HCT116 (cell line): Measurements from ENCODE around the gene ETV5. TPM values are rescaled to one million over a fixed set of nuclear protein-coding genes. Genes with fewer than 3 reads are reported as not detected.

ENCODE experiments used
- ATAC-seq: fragments of 200-7000 bp; cut with Tn5 transposase; 2 replicates; pipeline ENCODE4 v1.9.1; 2020; ENCODE audit warnings: mild to moderate bottlenecking, moderate library complexity
- BruUV-seq: library from RNA; stranded (reverse); fragments of 400-500 nt; replicated peaks from 2 replicates; lab custom pipeline; 2021; lab: Mats Ljungman, UMichigan
- CTCF ChIA-PET: fragments of 300-600 bp; sonication (Branson Sonifier 250); formaldehyde crosslinking; loops from one replicate; lab custom pipeline; 2021; ENCODE audit warnings: antibody characterized with exemption; lab: Charles Lee
- POLR2A ChIA-PET: fragments of 300-600, 350-600 bp; sonication (Branson Sonifier 250); formaldehyde crosslinking; loops from one replicate; lab custom pipeline; 2021; ENCODE audit warnings: antibody characterized with exemption; lab: Charles Lee
- RAD21 ChIA-PET, 2 experiments: fragments of 300-600 bp; sonication (Branson Sonifier 250); formaldehyde crosslinking; loops; one replicate each; lab custom pipeline; 2023; ENCODE audit warnings: low total read pairs in 2 of 2; ENCODE audit not compliant: uncharacterized antibody in 2 of 2, unreplicated experiment in 2 of 2, low non-redundant PET in 1 of 2; lab: Charles Lee
- DNase-seq: peaks from one replicate; pipeline ENCODE4 v3.0.0-alpha.2; 2010; ENCODE audit warnings: low read depth, low spot score
- H2AFZ ChIP-seq: fragments of 200-600 bp; shearing (Covaris generic), sonication (generic); 2 replicates; pipeline ENCODE4 v1.6.1; 2017; ENCODE audit warnings: low read depth, mixed run types, mixed read lengths, antibody characterized with exemption, low read length; ENCODE audit not compliant: poor library complexity, severe bottlenecking
- H3K27ac ChIP-seq: 2 replicates; pipeline ENCODE4 v1.5.1; 2012; ENCODE audit warnings: low read depth, low read length
- H3K27me3 ChIP-seq: fragments of 200-600 bp; sonication (generic); 2 replicates; pipeline ENCODE4 v1.6.1; 2016; ENCODE audit warnings: mixed run types, low read length, mixed read lengths; ENCODE audit not compliant: insufficient read depth
- H3K36me3 ChIP-seq, 2 experiments: fragments of 200-500 bp in 1 of 2; fragments of 200-600 bp in 1 of 2; sonication (Bioruptor generic) in 1 of 2; sonication (generic) in 1 of 2; 2 replicates each; pipeline versions ENCODE4 v1.5.1 to v1.6.1; 2014 to 2016; ENCODE audit warnings: low read length in 2 of 2, inconsistent platforms in 1 of 2, mixed read lengths in 1 of 2, mixed run types in 1 of 2; ENCODE audit not compliant: insufficient read depth in 2 of 2, control insufficient read depth in 1 of 2
- H3K4me1 ChIP-seq, 2 experiments: fragments of 200-600 bp in 1 of 2; sonication (generic) in 1 of 2; 2 replicates each; pipeline versions ENCODE4 v1.5.1 to v1.6.1; 2012 to 2017; ENCODE audit warnings: low read length in 2 of 2, inconsistent platforms in 1 of 2, mild to moderate bottlenecking in 1 of 2, mixed read lengths in 1 of 2, mixed run types in 1 of 2, moderate library complexity in 1 of 2; ENCODE audit not compliant: insufficient read depth in 2 of 2, control insufficient read depth in 1 of 2
- H3K4me2 ChIP-seq: fragments of 200-600 bp; sonication (generic); 2 replicates; pipeline ENCODE4 v1.6.1; 2017; ENCODE audit warnings: mixed run types, low read length, mixed read lengths
- H3K4me3 ChIP-seq, 2 experiments: fragments of 200-600 bp in 1 of 2; sonication (generic) in 1 of 2; replicated peaks in 1 of 2; 2 replicates each; pipeline ENCODE4 v1.5.1; 2011 to 2016; ENCODE audit warnings: low read length in 2 of 2, control low read depth in 1 of 2, low read depth in 1 of 2, mild to moderate bottlenecking in 1 of 2, mixed read lengths in 1 of 2, mixed run types in 1 of 2
- H3K79me2 ChIP-seq: fragments of 200-600 bp; sonication (generic); 2 replicates; pipeline ENCODE4 v1.6.1; 2017; ENCODE audit warnings: mild to moderate bottlenecking, mixed run types, low read length, moderate library complexity, mixed read lengths; ENCODE audit not compliant: insufficient read depth
- H3K9ac ChIP-seq: fragments of 200-600 bp; sonication (generic); 2 replicates; pipeline ENCODE4 v1.6.1; 2016; ENCODE audit warnings: low read length, mixed read lengths
- H3K9me2 ChIP-seq: fragments of 200-600 bp; sonication (generic), shearing (Covaris generic); 2 replicates; pipeline ENCODE4 v1.6.1; 2017; ENCODE audit warnings: mixed run types, mild to moderate bottlenecking, moderate library complexity; ENCODE audit not compliant: insufficient read depth
- H3K9me3 ChIP-seq, 2 experiments: fragments of 200-500 bp in 1 of 2; fragments of 200-600 bp in 1 of 2; sonication (Bioruptor generic) in 1 of 2; sonication (generic) in 1 of 2; 2 replicates each; pipeline ENCODE4 v1.6.1; 2014 to 2017; ENCODE audit warnings: low read length in 2 of 2, mixed read lengths in 2 of 2, inconsistent platforms in 1 of 2, low read depth in 1 of 2, mild to moderate bottlenecking in 1 of 2, mixed run types in 1 of 2, moderate library complexity in 1 of 2; ENCODE audit not compliant: control insufficient read depth in 1 of 2, insufficient read depth in 1 of 2
- H4K20me1 ChIP-seq: fragments of 200-600 bp; sonication (generic), shearing (Covaris generic); 2 replicates; pipeline ENCODE4 v1.6.1; 2017; ENCODE audit warnings: mixed run types, mild to moderate bottlenecking, moderate library complexity; ENCODE audit not compliant: insufficient read depth
- CBX3 ChIP-seq: IDR thresholded peaks from 2 replicates; pipeline ENCODE4 v1.6.1; 2012; ENCODE audit warnings: low read depth
- CEBPB ChIP-seq: IDR thresholded peaks from 2 replicates; pipeline ENCODE4 v1.6.1; 2012; ENCODE audit warnings: low read depth
- EZH2 ChIP-seq: fragments of 200-600 bp; sonication (generic); IDR thresholded peaks from 2 replicates; pipeline ENCODE4 v1.6.1; 2017; ENCODE audit warnings: antibody characterized with exemption, mixed run types
- FOSL1 ChIP-seq: IDR thresholded peaks from 2 replicates; pipeline ENCODE4 v1.6.1; 2012; ENCODE audit warnings: low read depth
- JUND ChIP-seq: IDR thresholded peaks from 2 replicates; pipeline ENCODE4 v1.6.1; 2012
- POLR2A ChIP-seq: IDR thresholded peaks from 2 replicates; pipeline ENCODE4 v1.7.0; 2011; ENCODE audit warnings: borderline replicate concordance; ENCODE audit not compliant: insufficient read depth, insufficient read length; ENCODE audit errors: extremely low read depth
- SIN3A ChIP-seq: IDR thresholded peaks from 2 replicates; pipeline ENCODE4 v1.6.1; 2012; ENCODE audit warnings: low read depth
- SP1 ChIP-seq: IDR thresholded peaks from 2 replicates; pipeline ENCODE4 v1.6.1; 2012; ENCODE audit warnings: low read depth
- SRF ChIP-seq: IDR thresholded peaks from 2 replicates; pipeline ENCODE4 v1.6.1; 2012; ENCODE audit warnings: low read depth
- ZFX ChIP-seq: fragments of 450-650 bp; IDR thresholded peaks from 2 replicates; pipeline ENCODE4 v1.6.1; 2017
- intact Hi-C: fragments of 100-400 bp; cut with micrococcal nuclease; formaldehyde crosslinking; loops from 2 replicates; pipeline ENCODE4 v1.10.0; 2022
- total RNA-seq: library from RNA; stranded (reverse); gene quantifications from one replicate; pipeline ENCODE4 v1.2.1, GENCODE V29; 2021; ENCODE audit not compliant: unreplicated experiment
- TF ChIP-seq, protein P1 (sequence below): IDR thresholded peaks from 2 replicates; pipeline ENCODE4 v1.6.1; 2012
- TF ChIP-seq, protein P2 (sequence below): IDR thresholded peaks from 2 replicates; pipeline ENCODE4 v1.6.1; 2012
- TF ChIP-seq, protein P3 (sequence below), 3 experiments: fragments of 200-600 bp in 1 of 3; sonication (generic) in 1 of 3; IDR thresholded peaks in 2 of 3; conservative IDR thresholded peaks in 1 of 3; 2 replicates each; pipeline ENCODE4 v1.5.1; 2012 to 2017; ENCODE audit warnings: low read depth in 2 of 3, low read length in 2 of 3, antibody characterized with exemption in 1 of 3, borderline replicate concordance in 1 of 3, control low read depth in 1 of 3, mild to moderate bottlenecking in 1 of 3, mixed read lengths in 1 of 3, mixed run types in 1 of 3, moderate library complexity in 1 of 3; ENCODE audit not compliant: insufficient read depth in 1 of 3

ETV5 gene
- total RNA-seq, 1 experiment from 2014 or later: 89.7 TPM

DNA sequence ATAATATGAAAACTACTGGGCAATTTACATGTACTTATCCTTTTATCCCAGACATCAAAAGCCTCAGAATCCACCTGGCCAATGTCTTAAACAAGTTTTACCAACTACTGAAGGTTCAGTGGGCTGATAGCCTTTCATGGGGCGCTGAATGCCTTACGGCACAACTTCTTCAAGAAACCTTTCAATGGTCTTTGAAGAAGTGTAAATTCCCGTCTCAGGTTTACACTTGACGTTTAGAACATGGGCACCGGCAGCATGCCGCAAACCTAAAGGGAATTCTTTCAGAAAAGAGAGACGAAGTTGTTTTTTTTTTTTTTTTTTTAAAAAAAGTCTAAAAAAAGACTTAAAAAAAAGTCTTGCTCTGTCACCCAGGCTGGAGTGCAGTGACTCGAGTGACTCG lies 39.7 kb downstream of the ETV5 start:
- H4K20me1 ChIP-seq: no peaks in the 10 kb centered on the region
- no peaks in the 10 kb centered on the region for H3K9me2 ChIP-seq
- BruUV-seq: no TSS peak
- no peak overlapping the region for H3K27ac ChIP-seq
- H3K4me3 ChIP-seq: no peak overlapping the region
- no peaks in the 10 kb centered on the region for H3K9me3 ChIP-seq
- POLR2A ChIA-PET: no interaction called here
- no peaks in the 10 kb centered on the region for H3K27me3 ChIP-seq
- CTCF ChIA-PET: no interaction called here
- H3K4me2 ChIP-seq: no peak overlapping the region
- ATAC-seq (no peak), DNase-seq (no peak)
- H3K4me1 ChIP-seq: no peaks in the 10 kb centered on the region
- H2AFZ ChIP-seq: no peak overlapping the region
- TF ChIP-seq FOSL1 (no peak), POLR2A (no peak), JUND (no peak), SIN3A (no peak), EZH2 (no peak), CBX3 (no peak), SP1 (no peak), CEBPB (no peak), SRF (no peak), ZFX (no peak)
- TF ChIP-seq, protein P1, sequence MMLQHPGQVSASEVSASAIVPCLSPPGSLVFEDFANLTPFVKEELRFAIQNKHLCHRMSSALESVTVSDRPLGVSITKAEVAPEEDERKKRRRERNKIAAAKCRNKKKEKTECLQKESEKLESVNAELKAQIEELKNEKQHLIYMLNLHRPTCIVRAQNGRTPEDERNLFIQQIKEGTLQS: no peak
- TF ChIP-seq, protein P2, sequence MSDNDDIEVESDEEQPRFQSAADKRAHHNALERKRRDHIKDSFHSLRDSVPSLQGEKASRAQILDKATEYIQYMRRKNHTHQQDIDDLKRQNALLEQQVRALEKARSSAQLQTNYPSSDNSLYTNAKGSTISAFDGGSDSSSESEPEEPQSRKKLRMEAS: no peak
- TF ChIP-seq, protein P3, sequence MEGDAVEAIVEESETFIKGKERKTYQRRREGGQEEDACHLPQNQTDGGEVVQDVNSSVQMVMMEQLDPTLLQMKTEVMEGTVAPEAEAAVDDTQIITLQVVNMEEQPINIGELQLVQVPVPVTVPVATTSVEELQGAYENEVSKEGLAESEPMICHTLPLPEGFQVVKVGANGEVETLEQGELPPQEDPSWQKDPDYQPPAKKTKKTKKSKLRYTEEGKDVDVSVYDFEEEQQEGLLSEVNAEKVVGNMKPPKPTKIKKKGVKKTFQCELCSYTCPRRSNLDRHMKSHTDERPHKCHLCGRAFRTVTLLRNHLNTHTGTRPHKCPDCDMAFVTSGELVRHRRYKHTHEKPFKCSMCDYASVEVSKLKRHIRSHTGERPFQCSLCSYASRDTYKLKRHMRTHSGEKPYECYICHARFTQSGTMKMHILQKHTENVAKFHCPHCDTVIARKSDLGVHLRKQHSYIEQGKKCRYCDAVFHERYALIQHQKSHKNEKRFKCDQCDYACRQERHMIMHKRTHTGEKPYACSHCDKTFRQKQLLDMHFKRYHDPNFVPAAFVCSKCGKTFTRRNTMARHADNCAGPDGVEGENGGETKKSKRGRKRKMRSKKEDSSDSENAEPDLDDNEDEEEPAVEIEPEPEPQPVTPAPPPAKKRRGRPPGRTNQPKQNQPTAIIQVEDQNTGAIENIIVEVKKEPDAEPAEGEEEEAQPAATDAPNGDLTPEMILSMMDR (IDR thresholded peaks at IDR 0.05 in 2 of 3, conservative IDR thresholded peaks at IDR 0.05 in 1 of 3; ENCODE audit: borderline replicate concordance in 1 of 3, insufficient read depth in 1 of 3, low read depth in 2 of 3, low read length in 2 of 3): no peak
- RAD21 ChIA-PET: no interaction called here
- no peaks in the 10 kb centered on the region for H3K79me2 ChIP-seq
- intact Hi-C loops: no loop called here
- no peak overlapping the region for H3K9ac ChIP-seq
- peaks cover 13 to 18% of the 10 kb centered on the region in 2 experiments; a peak in 3 of 4 replicates for H3K36me3 ChIP-seq
